SW480 (cell line): Measurements from ENCODE around the gene BNC2.

Experiments
- DNase-seq: peaks from one replicate; pipeline ENCODE4 v3.0.0-alpha.2; 2016; ENCODE audit warnings: low spot score

The BNC2 gene

GRCh38 chr9:16869882-16870595 lies 431 bp downstream of the BNC2 start:
- DNase-seq = no peak

GRCh38 chr9:16869131-16869881 lies 1.2 kb downstream of the BNC2 start:
- DNase-seq = no peak

- no peak for DNase-seq
Observed at GRCh38 chr9:16868701-16869100, 1.8 kb downstream of the BNC2 start.

- peak; percentile 11 for DNase-seq
Observed at GRCh38 chr9:16867576-16868311, 2.7 kb downstream of the BNC2 start.

- no peak for DNase-seq
Observed at GRCh38 chr9:16866587-16866986, 3.9 kb downstream of the BNC2 start.

- DNase-seq = no peak
Observed at GRCh38 chr9:16864649-16865434, 5.6 kb downstream of the BNC2 start.

- no peak for DNase-seq
Observed at GRCh38 chr9:16848179-16848578, 22.3 kb downstream of the BNC2 start.

- DNase-seq = no peak
Observed at GRCh38 chr9:16846986-16847385, 23.5 kb downstream of the BNC2 start.

- DNase-seq = no peak
Observed at GRCh38 chr9:16846367-16846766, 24.1 kb downstream of the BNC2 start.

- no peak for DNase-seq
Observed at GRCh38 chr9:16834817-16835216, 35.7 kb downstream of the BNC2 start.

- DNase-seq = no peak
Observed at GRCh38 chr9:16833296-16833835, 37.1 kb downstream of the BNC2 start.

GRCh38 chr9:16832101-16832500 lies 38.4 kb downstream of the BNC2 start:
- no peak for DNase-seq

- no peak for DNase-seq
Observed at GRCh38 chr9:16830806-16831205, 39.7 kb downstream of the BNC2 start.

- no peak for DNase-seq
Observed at GRCh38 chr9:16828340-16829281, 41.9 kb downstream of the BNC2 start.

- no peak for DNase-seq
Observed at GRCh38 chr9:16825971-16826625, 44.4 kb downstream of the BNC2 start.

GRCh38 chr9:16825331-16825725 lies 45.1 kb downstream of the BNC2 start:
- DNase-seq = no peak

GRCh38 chr9:16824545-16825330 lies 45.7 kb downstream of the BNC2 start:
- peak; percentile 5 for DNase-seq

- DNase-seq = no peak
Observed at GRCh38 chr9:16823906-16824305, 46.6 kb downstream of the BNC2 start.

- no peak for DNase-seq
Observed at GRCh38 chr9:16821344-16821743, 49.1 kb downstream of the BNC2 start.
